T-helper 2 cell treated with Interferon-gamma antibody and Interleukin-4, amounts not matched to agents 100 ng/mL and 5 ng/mL, for 36 hours (primary cell): ENCODE data around the gene RARRES1. TPM values are rescaled to one million over a fixed set of nuclear protein-coding genes. Genes with fewer than 3 reads are reported as not detected.

Experiments used
- intact Hi-C: fragments of 100-400 bp; cut with micrococcal nuclease; formaldehyde crosslinking; loops from one replicate; pipeline ENCODE4 v1.15.1; 2023
- total RNA-seq: library from RNA; stranded (reverse); gene quantifications from 2 replicates; pipeline ENCODE4 v1.2.3, GENCODE V29; 2022

RARRES1 gene
- not detected in 2 replicates for total RNA-seq

GRCh38 chr3:158731938-158732855, at the start of gene RARRES1:
Gene RARRES1 (minus strand): TSS chr3:158732457. CDS start chr3:158732415, 42 bp downstream.
- intact Hi-C loops = no loop called here

- intact Hi-C loops = loop anchor here (10.0 kb wide), 1 partner anchor 1167 kb away; no protein-coding TSS in a partner anchor
These were observed 49.6 kb upstream of the RARRES1 start for GRCh38 chr3:158781849-158782248.

- intact Hi-C loops = loop anchor here (10.0 kb wide), 1 partner anchor 1166 kb away; no protein-coding TSS in a partner anchor
These were observed 48.9 kb upstream of the RARRES1 start for GRCh38 chr3:158781191-158781590.

GRCh38 chr3:158780766-158781165, 48.5 kb upstream of the RARRES1 start:
- intact Hi-C loops = loop anchor here (10.0 kb wide), 1 partner anchor 1166 kb away; no protein-coding TSS in a partner anchor

GRCh38 chr3:158777161-158777873, 45.1 kb upstream of the RARRES1 start:
- intact Hi-C loops = no loop called here

GRCh38 chr3:158776531-158776930, 44.3 kb upstream of the RARRES1 start:
- intact Hi-C loops = no loop called here

GRCh38 chr3:158775426-158776410, 43.5 kb upstream of the RARRES1 start:
- intact Hi-C loops = no loop called here

GRCh38 chr3:158774965-158775364, 42.7 kb upstream of the RARRES1 start:
- intact Hi-C loops = no loop called here

- intact Hi-C loops = no loop called here
These were observed 41.9 kb upstream of the RARRES1 start for GRCh38 chr3:158773845-158774830.

GRCh38 chr3:158773166-158773565, 40.9 kb upstream of the RARRES1 start:
- intact Hi-C loops = no loop called here

- intact Hi-C loops = no loop called here
These were observed 39.7 kb upstream of the RARRES1 start for GRCh38 chr3:158771982-158772381.

GRCh38 chr3:158771577-158771976, 39.3 kb upstream of the RARRES1 start:
- intact Hi-C loops = no loop called here

- intact Hi-C loops = no loop called here
These were observed 38.6 kb upstream of the RARRES1 start for GRCh38 chr3:158770741-158771350.

GRCh38 chr3:158769952-158770740, 37.9 kb upstream of the RARRES1 start:
- intact Hi-C loops = no loop called here

- intact Hi-C loops = no loop called here
These were observed 37.3 kb upstream of the RARRES1 start for GRCh38 chr3:158769549-158769948.

- intact Hi-C loops = no loop called here
These were observed 36.8 kb upstream of the RARRES1 start for GRCh38 chr3:158768881-158769543.

GRCh38 chr3:158768361-158768787, 36.1 kb upstream of the RARRES1 start:
- intact Hi-C loops = no loop called here

- intact Hi-C loops = no loop called here
These were observed 34.1 kb upstream of the RARRES1 start for GRCh38 chr3:158766364-158766763.
